ENCODE measurements around the gene AIG1.
"Not testable (repeated sequence)": the region's sequence is repeated elsewhere in the genome, so short reads cannot be mapped to it uniquely, and the experiment has no call there.

AIG1 gene

GRCh38 chr6:143270026-143270425, 209.3 kb downstream of the AIG1 start:
- DNase-seq (ENCODE audit: low read depth in 2 of 2): no peak

- DNase-seq (ENCODE audit: low read depth in 2 of 2): no peak
These were observed 210.3 kb downstream of the AIG1 start for GRCh38 chr6:143271024-143271423.

GRCh38 chr6:143276436-143276835, 215.7 kb downstream of the AIG1 start:
- DNase-seq (ENCODE audit: low read depth in 2 of 2): no peak

- no peak for DNase-seq (ENCODE audit: low read depth in 2 of 2)
These were observed 218.7 kb downstream of the AIG1 start for GRCh38 chr6:143279385-143279784.

GRCh38 chr6:143283887-143284645, 223.4 kb downstream of the AIG1 start:
- no peak for DNase-seq (ENCODE audit: low read depth in 2 of 2)

- DNase-seq (ENCODE audit: low read depth in 2 of 2): no peak
These were observed 225.6 kb downstream of the AIG1 start for GRCh38 chr6:143286251-143286795.

- no peak for DNase-seq (ENCODE audit: low read depth in 2 of 2)
These were observed 228.2 kb downstream of the AIG1 start for GRCh38 chr6:143288923-143289322.

- no peak for DNase-seq (ENCODE audit: low read depth in 2 of 2)
These were observed 229.5 kb downstream of the AIG1 start for GRCh38 chr6:143290206-143290605.

GRCh38 chr6:143293523-143293922, 232.8 kb downstream of the AIG1 start:
- no peak for DNase-seq (ENCODE audit: low read depth in 2 of 2)

- DNase-seq (ENCODE audit: low read depth in 2 of 2): no peak
These were observed 233.7 kb downstream of the AIG1 start for GRCh38 chr6:143294265-143294860.

GRCh38 chr6:143295932-143296331, 235.2 kb downstream of the AIG1 start:
- no peak for DNase-seq (ENCODE audit: low read depth in 2 of 2)

- no peak for DNase-seq (ENCODE audit: low read depth in 2 of 2)
These were observed 237.4 kb downstream of the AIG1 start for GRCh38 chr6:143298071-143298470.

GRCh38 chr6:143299253-143300166, 238.8 kb downstream of the AIG1 start:
- DNase-seq (ENCODE audit: low read depth in 2 of 2): no peak

GRCh38 chr6:143301188-143301587, 240.5 kb downstream of the AIG1 start:
- no peak for DNase-seq (ENCODE audit: low read depth in 2 of 2)

GRCh38 chr6:143307760-143308159, 247.1 kb downstream of the AIG1 start:
- DNase-seq (ENCODE audit: low read depth in 2 of 2): not testable (repeated sequence)

GRCh38 chr6:143313163-143313562, 252.5 kb downstream of the AIG1 start:
- DNase-seq (ENCODE audit: low read depth in 2 of 2): no peak

GRCh38 chr6:143321491-143322086, 260.9 kb downstream of the AIG1 start:
- DNase-seq (ENCODE audit: low read depth in 2 of 2): no peak

- no peak for DNase-seq (ENCODE audit: low read depth in 2 of 2)
These were observed 261.7 kb downstream of the AIG1 start for GRCh38 chr6:143322386-143322785.

- no peak for DNase-seq (ENCODE audit: low read depth in 2 of 2)
These were observed 263.2 kb downstream of the AIG1 start for GRCh38 chr6:143323729-143324470.

GRCh38 chr6:143325379-143326140, 264.9 kb downstream of the AIG1 start:
- no peak for DNase-seq (ENCODE audit: low read depth in 2 of 2)
